22Rv1 (cell line): Measurements from ENCODE around the gene RRAD.

Experiments used
- ZFX ChIP-seq: fragments of 450-650 bp; IDR thresholded peaks from 2 replicates; pipeline ENCODE4 v1.6.1; 2017; ENCODE audit warnings: antibody characterized with exemption, borderline replicate concordance
- TF ChIP-seq, protein P1 (sequence below): fragments of 450-650 bp; IDR thresholded peaks from 2 replicates; pipeline ENCODE4 v1.5.1; 2017; ENCODE audit warnings: mild to moderate bottlenecking

GRCh38 chr16:66945939-66946338 is 20.6 kb upstream of the RRAD start:
- TF ChIP-seq, protein P1, sequence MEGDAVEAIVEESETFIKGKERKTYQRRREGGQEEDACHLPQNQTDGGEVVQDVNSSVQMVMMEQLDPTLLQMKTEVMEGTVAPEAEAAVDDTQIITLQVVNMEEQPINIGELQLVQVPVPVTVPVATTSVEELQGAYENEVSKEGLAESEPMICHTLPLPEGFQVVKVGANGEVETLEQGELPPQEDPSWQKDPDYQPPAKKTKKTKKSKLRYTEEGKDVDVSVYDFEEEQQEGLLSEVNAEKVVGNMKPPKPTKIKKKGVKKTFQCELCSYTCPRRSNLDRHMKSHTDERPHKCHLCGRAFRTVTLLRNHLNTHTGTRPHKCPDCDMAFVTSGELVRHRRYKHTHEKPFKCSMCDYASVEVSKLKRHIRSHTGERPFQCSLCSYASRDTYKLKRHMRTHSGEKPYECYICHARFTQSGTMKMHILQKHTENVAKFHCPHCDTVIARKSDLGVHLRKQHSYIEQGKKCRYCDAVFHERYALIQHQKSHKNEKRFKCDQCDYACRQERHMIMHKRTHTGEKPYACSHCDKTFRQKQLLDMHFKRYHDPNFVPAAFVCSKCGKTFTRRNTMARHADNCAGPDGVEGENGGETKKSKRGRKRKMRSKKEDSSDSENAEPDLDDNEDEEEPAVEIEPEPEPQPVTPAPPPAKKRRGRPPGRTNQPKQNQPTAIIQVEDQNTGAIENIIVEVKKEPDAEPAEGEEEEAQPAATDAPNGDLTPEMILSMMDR, result no peak
- no peak for TF ChIP-seq ZFX
